K562 (cell line): ENCODE measurements around the gene PSMD2. TPM values are rescaled to one million over a fixed set of nuclear protein-coding genes. Genes with fewer than 3 reads are reported as not detected.

Experiments
- ARID1B ChIP-seq: fragments of 450-650 bp; IDR thresholded peaks from 2 replicates; pipeline ENCODE4 v1.6.1; 2016; ENCODE audit warnings: antibody characterized with exemption, mild to moderate bottlenecking, inconsistent platforms
- CREB1 ChIP-seq, 2 experiments: sonication (generic) in 1 of 2; formaldehyde crosslinking in 1 of 2; IDR thresholded peaks; 2 replicates each; pipeline versions ENCODE4 v1.6.1 to v1.8.0; 2012 to 2022; ENCODE audit warnings: inconsistent platforms in 1 of 2, mild to moderate bottlenecking in 1 of 2, missing genetic modification reagents in 1 of 2, moderate library complexity in 1 of 2
- HDAC6 ChIP-seq: IDR thresholded peaks from 2 replicates; pipeline ENCODE4 v1.6.1; 2012; ENCODE audit warnings: low read depth, mild to moderate bottlenecking, control low read depth, inconsistent platforms, low read length, moderate library complexity
- KDM5B ChIP-seq: fragments of 200-600 bp; sonication (generic); IDR thresholded peaks from 2 replicates; pipeline ENCODE4 v1.6.1; 2012; ENCODE audit warnings: low read depth, mild to moderate bottlenecking, moderate library complexity, low read length, control low read depth, inconsistent platforms; ENCODE audit not compliant: insufficient replicate concordance
- KLF13 ChIP-seq: fragments of 450-650 bp; IDR thresholded peaks from 2 replicates; pipeline ENCODE4 v1.6.1; 2016; ENCODE audit warnings: missing genetic modification characterization, low read depth, mild to moderate bottlenecking, missing compliant biosample characterization, moderate library complexity, borderline replicate concordance
- TAL1 ChIP-seq: fragments of 450-650 bp; IDR thresholded peaks from 2 replicates; pipeline ENCODE4 v1.6.1; 2016; ENCODE audit warnings: mild to moderate bottlenecking
- ZNF239 ChIP-seq: fragments of 250-450 bp; sonication (Bioruptor Pico); IDR thresholded peaks from 2 replicates; pipeline ENCODE4 v1.4.0; 2020; ENCODE audit warnings: mild to moderate bottlenecking
- polyA plus RNA-seq, 8 experiments: library from polyadenylated mRNA; depleted of rRNA in 4 of 8; stranded (reverse) in 5 of 8; unstranded in 3 of 8; fragments of >200 nt; fragmentation: Nextera tagmentation in 2 of 8; fragmentation: Illumina TruSeq in 1 of 8; extraction: Ambion mirVana in 2 of 8; extraction: Trizol in 1 of 8; gene quantifications; 2 replicates each; pipeline versions ENCODE4 v1.2.1 to v1.2.3, GENCODE V29; 2011 to 2014; ENCODE audit warnings: inconsistent platforms in 1 of 8, missing spikeins in 1 of 8
- total RNA-seq, 7 experiments: library from RNA; depleted of rRNA in 6 of 7; stranded (reverse); fragments of >200 nt in 6 of 7; fragmentation: Illumina TruSeq in 2 of 7; extraction: Trizol in 2 of 7; gene quantifications; 2 replicates each; pipeline versions ENCODE4 v1.2.1 to v1.2.3, GENCODE V29; 2011 to 2021; ENCODE audit warnings: low replicate concordance in 1 of 7
- TF ChIP-seq, protein P1 (sequence below), 2 experiments: fragments of 450-650 bp; IDR thresholded peaks; 2 replicates each; pipeline ENCODE4 v1.6.1; 2016
- TF ChIP-seq, protein P2 (sequence below): sonication (generic); formaldehyde crosslinking; IDR thresholded peaks from 2 replicates; pipeline ENCODE4 v1.8.0; 2022; ENCODE audit warnings: missing genetic modification reagents, mild to moderate bottlenecking, borderline replicate concordance
- TF ChIP-seq, protein P3 (sequence below): fragments of 200-800 bp; sonication (Bioruptor generic); IDR thresholded peaks from 2 replicates; pipeline ENCODE4 v1.6.1; 2017; ENCODE audit warnings: missing genetic modification characterization, missing compliant biosample characterization
- TF ChIP-seq, protein P4 (sequence below): fragments of 250-450 bp; sonication (Bioruptor Pico); IDR thresholded peaks from 2 replicates; pipeline ENCODE4 v1.4.0; 2020; ENCODE audit warnings: mild to moderate bottlenecking, moderate library complexity, borderline replicate concordance

PSMD2 gene
- total and polyA plus RNA-seq, 9 of the 15 experiments (the other 6 are each of a cell fraction or from before 2014, with no cell fraction given): 152 to 484 (median 295) TPM

DNA sequence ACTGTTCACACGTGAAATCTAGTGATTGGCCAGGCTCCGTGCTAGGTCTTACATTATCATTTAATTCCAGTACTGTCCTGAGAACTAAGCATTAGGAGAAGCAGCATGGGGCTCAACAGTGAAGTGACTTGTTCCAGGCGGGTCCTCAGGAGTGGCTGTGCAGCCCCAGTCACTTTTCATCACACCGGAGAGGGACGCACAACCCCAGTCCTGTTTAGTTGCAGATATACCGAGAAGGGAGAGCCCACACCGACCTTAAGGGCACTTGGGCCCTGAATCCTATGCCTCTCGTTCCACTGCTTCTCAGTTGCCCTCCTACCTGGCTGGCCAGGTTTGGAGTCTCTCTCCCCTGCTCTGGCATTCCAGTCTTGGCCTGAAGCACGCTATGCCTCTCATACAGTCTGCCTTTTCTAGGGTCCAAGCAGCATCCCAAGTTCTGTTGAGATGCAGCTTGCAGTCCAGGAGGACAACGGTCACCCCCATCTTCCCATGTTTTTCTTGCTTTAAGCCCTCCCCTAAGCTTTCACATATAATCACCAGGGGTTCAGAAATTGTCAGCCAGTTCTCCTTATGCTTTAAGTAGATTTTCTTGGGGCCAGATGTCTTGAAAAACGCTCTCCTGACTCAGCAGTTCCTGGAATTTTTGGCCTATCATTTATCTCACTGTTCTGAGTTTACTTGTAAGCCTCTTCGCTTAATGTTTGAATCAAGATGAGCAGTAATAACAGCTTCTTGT lies 48.4 kb downstream of the PSMD2 start (continued):
- TF ChIP-seq ARID1B: peak; percentile 83
- TF ChIP-seq TAL1: peak; percentile 58; the same call in 1 of the 2 replicates
- TF ChIP-seq, protein P1, sequence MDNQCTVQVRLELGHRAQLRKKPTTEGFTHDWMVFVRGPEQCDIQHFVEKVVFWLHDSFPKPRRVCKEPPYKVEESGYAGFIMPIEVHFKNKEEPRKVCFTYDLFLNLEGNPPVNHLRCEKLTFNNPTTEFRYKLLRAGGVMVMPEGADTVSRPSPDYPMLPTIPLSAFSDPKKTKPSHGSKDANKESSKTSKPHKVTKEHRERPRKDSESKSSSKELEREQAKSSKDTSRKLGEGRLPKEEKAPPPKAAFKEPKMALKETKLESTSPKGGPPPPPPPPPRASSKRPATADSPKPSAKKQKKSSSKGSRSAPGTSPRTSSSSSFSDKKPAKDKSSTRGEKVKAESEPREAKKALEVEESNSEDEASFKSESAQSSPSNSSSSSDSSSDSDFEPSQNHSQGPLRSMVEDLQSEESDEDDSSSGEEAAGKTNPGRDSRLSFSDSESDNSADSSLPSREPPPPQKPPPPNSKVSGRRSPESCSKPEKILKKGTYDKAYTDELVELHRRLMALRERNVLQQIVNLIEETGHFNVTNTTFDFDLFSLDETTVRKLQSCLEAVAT (IDR thresholded peaks at IDR 0.05): no peak
- peak; percentile 36 for TF ChIP-seq KDM5B
- TF ChIP-seq, protein P2, sequence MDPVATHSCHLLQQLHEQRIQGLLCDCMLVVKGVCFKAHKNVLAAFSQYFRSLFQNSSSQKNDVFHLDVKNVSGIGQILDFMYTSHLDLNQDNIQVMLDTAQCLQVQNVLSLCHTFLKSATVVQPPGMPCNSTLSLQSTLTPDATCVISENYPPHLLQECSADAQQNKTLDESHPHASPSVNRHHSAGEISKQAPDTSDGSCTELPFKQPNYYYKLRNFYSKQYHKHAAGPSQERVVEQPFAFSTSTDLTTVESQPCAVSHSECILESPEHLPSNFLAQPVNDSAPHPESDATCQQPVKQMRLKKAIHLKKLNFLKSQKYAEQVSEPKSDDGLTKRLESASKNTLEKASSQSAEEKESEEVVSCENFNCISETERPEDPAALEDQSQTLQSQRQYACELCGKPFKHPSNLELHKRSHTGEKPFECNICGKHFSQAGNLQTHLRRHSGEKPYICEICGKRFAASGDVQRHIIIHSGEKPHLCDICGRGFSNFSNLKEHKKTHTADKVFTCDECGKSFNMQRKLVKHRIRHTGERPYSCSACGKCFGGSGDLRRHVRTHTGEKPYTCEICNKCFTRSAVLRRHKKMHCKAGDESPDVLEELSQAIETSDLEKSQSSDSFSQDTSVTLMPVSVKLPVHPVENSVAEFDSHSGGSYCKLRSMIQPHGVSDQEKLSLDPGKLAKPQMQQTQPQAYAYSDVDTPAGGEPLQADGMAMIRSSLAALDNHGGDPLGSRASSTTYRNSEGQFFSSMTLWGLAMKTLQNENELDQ (CRISPR knock-in tag): no peak
- TF ChIP-seq ZNF239: no peak
- TF ChIP-seq, protein P3, sequence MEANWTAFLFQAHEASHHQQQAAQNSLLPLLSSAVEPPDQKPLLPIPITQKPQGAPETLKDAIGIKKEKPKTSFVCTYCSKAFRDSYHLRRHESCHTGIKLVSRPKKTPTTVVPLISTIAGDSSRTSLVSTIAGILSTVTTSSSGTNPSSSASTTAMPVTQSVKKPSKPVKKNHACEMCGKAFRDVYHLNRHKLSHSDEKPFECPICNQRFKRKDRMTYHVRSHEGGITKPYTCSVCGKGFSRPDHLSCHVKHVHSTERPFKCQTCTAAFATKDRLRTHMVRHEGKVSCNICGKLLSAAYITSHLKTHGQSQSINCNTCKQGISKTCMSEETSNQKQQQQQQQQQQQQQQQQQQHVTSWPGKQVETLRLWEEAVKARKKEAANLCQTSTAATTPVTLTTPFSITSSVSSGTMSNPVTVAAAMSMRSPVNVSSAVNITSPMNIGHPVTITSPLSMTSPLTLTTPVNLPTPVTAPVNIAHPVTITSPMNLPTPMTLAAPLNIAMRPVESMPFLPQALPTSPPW (CRISPR knock-in tag): peak; percentile 21; the same call in 1 of the 2 replicates
- TF ChIP-seq, protein P4, sequence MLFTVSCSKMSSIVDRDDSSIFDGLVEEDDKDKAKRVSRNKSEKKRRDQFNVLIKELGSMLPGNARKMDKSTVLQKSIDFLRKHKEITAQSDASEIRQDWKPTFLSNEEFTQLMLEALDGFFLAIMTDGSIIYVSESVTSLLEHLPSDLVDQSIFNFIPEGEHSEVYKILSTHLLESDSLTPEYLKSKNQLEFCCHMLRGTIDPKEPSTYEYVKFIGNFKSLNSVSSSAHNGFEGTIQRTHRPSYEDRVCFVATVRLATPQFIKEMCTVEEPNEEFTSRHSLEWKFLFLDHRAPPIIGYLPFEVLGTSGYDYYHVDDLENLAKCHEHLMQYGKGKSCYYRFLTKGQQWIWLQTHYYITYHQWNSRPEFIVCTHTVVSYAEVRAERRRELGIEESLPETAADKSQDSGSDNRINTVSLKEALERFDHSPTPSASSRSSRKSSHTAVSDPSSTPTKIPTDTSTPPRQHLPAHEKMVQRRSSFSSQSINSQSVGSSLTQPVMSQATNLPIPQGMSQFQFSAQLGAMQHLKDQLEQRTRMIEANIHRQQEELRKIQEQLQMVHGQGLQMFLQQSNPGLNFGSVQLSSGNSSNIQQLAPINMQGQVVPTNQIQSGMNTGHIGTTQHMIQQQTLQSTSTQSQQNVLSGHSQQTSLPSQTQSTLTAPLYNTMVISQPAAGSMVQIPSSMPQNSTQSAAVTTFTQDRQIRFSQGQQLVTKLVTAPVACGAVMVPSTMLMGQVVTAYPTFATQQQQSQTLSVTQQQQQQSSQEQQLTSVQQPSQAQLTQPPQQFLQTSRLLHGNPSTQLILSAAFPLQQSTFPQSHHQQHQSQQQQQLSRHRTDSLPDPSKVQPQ (CRISPR knock-in tag): no peak
- no peak for TF ChIP-seq HDAC6
- TF ChIP-seq CREB1 (IDR thresholded peaks at IDR 0.05): no peak
- TF ChIP-seq CREB1 (CRISPR knock-in tag; IDR thresholded peaks at IDR 0.05): no peak
- TF ChIP-seq KLF13: no peak
